Upper lobe of left lung (tissue), 6 donors: Measurements from ENCODE around the gene PEX14. TPM values are rescaled to one million over a fixed set of nuclear protein-coding genes. Genes with fewer than 3 reads are reported as not detected.

Experiments
- ATAC-seq, 2 donors: fragments of 200-7000 bp; cut with Tn5 transposase; one replicate each; pipeline ENCODE4 v1.9.1; 2022; ENCODE audit warnings: mild to moderate bottlenecking in 2 of 2, moderate library complexity in 2 of 2; ENCODE audit not compliant: low FRiP score in 2 of 2
- DNase-seq, 2 donors: peaks; one replicate each; pipeline ENCODE4 v3.0.0-alpha.2; 2019 to 2020
- H3K27ac ChIP-seq, 4 donors: fragments of 200-600 bp; sonication (generic); one replicate each; pipeline ENCODE4 v1.5.1; 2016 to 2019
- H3K27me3 ChIP-seq, 4 donors: fragments of 200-600 bp; sonication (generic); one replicate each; pipeline ENCODE4 v1.5.1; 2017 to 2019
- H3K36me3 ChIP-seq, 4 donors: fragments of 200-600 bp; sonication (generic); one replicate each; pipeline ENCODE4 v1.5.1; 2016 to 2019
- H3K4me1 ChIP-seq, 4 donors: fragments of 200-600 bp; sonication (generic); one replicate each; pipeline ENCODE4 v1.5.1; 2018 to 2019
- H3K4me3 ChIP-seq, 4 donors: fragments of 200-600 bp; sonication (generic); one replicate each; pipeline ENCODE4 v1.5.1; 2017 to 2019; ENCODE audit warnings: mild to moderate bottlenecking in 2 of 4, moderate library complexity in 1 of 4
- H3K9me3 ChIP-seq, 4 donors: fragments of 200-600 bp; sonication (generic); one replicate each; pipeline ENCODE4 v1.5.1; 2018 to 2019
- EP300 ChIP-seq, 4 donors: sonication (generic); formaldehyde crosslinking; IDR thresholded peaks; one replicate each; pipeline ENCODE4 v1.5.1; 2017; ENCODE audit warnings: antibody characterized with exemption in 4 of 4, control low read depth in 2 of 4
- POLR2A ChIP-seq, 4 donors: fragments of 450-650 bp; IDR thresholded peaks; one replicate each; pipeline ENCODE4 v1.5.1; 2016 to 2017; ENCODE audit warnings: antibody characterized with exemption in 4 of 4, mild to moderate bottlenecking in 2 of 4
- POLR2AphosphoS5 ChIP-seq, 2 donors: sonication (generic); formaldehyde crosslinking; IDR thresholded peaks; one replicate each; pipeline ENCODE4 v1.5.1; 2017; ENCODE audit warnings: antibody characterized with exemption in 2 of 2
- WGBS, 2 donors: methylation state at CpG; one replicate each; pipeline ENCODE4 v1.1.5; 2017 to 2018; 5-methylcytosine and 5-hydroxymethylcytosine counted together
- total RNA-seq, 6 donors: library from RNA; depleted of rRNA in 4 of 6; stranded (reverse); fragments of >200 nt in 4 of 6; gene quantifications; one replicate each; pipeline versions ENCODE4 v1.1.0 to v1.2.1, GENCODE V29; 2016 to 2021
- TF ChIP-seq, protein P1 (sequence below), 6 experiments: fragments of 450-650 bp in 4 of 6; fragments of 200-600 bp in 2 of 6; sonication (generic) in 2 of 6; IDR thresholded peaks; one replicate each; pipeline ENCODE4 v1.5.1; 2016 to 2019; ENCODE audit warnings: antibody characterized with exemption in 6 of 6
- donor health status: DM: no; HTN: no; CAD: no; lungs with moderate emphysema.
- donor health status: DM: no; HTN: yes; CAD: no; lungs with severe emphysema.

The PEX14 gene
- total RNA-seq, 6 donors from 2014 or later: 21.2 to 43.0 (median 29.9) TPM

DNA sequence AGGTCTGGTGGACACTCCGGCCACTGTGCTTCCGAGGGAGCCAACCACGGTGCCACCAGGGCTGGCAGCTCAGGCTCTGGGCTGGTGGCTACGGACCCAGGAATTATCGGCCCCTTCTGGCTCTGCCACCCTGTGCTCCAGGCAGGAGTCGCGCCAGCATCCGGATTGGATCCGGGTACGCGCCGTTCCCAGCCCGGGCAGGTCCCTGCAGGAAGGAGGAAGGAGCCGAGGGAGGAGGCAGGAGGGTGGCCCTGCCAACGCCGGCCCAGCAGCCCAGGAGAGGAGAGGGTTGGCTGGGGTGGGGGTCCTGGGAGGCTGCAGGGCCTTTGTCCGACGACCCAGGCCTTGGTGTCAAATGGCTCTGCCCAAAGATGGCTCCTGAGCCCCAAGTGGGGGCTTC lies 161.2 kb downstream of the PEX14 start:
- peak; percentile 51 to 83 for DNase-seq
- Histone ChIP-seq H3K4me1 (peaks cover 32 to 63% (median 40%) of the 10 kb centered on the region in 4 donors), H3K4me3 (peak overlapping the region in 2 of 4 donors; percentile 4 to 28), H3K9me3 (no peaks in the 10 kb centered on the region), H3K27ac (peak overlapping the region; percentile 85 to 89 (median 87)), H3K27me3 (no peaks in the 10 kb centered on the region), H3K36me3 (peaks cover 0 to 34% (median 18%) of the 10 kb centered on the region in 4 donors)
- 50% methylated on average over 18 of the region's 18 CpGs; no CpG with 5 or more reads in 1 of the 2 donors for WGBS, 2 donors
- peak in 1 of 2 donors; percentile 44 for ATAC-seq
- TF ChIP-seq POLR2A (IDR thresholded peaks at IDR 0.05) (no peak), POLR2AphosphoS5 (IDR thresholded peaks at IDR 0.05) (peak; percentile 44 to 76), EP300 (IDR thresholded peaks at IDR 0.05) (peak in 2 of 4 donors; percentile 88 to 92)
- TF ChIP-seq, protein P1, sequence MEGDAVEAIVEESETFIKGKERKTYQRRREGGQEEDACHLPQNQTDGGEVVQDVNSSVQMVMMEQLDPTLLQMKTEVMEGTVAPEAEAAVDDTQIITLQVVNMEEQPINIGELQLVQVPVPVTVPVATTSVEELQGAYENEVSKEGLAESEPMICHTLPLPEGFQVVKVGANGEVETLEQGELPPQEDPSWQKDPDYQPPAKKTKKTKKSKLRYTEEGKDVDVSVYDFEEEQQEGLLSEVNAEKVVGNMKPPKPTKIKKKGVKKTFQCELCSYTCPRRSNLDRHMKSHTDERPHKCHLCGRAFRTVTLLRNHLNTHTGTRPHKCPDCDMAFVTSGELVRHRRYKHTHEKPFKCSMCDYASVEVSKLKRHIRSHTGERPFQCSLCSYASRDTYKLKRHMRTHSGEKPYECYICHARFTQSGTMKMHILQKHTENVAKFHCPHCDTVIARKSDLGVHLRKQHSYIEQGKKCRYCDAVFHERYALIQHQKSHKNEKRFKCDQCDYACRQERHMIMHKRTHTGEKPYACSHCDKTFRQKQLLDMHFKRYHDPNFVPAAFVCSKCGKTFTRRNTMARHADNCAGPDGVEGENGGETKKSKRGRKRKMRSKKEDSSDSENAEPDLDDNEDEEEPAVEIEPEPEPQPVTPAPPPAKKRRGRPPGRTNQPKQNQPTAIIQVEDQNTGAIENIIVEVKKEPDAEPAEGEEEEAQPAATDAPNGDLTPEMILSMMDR (IDR thresholded peaks at IDR 0.05): no peak

DNA sequence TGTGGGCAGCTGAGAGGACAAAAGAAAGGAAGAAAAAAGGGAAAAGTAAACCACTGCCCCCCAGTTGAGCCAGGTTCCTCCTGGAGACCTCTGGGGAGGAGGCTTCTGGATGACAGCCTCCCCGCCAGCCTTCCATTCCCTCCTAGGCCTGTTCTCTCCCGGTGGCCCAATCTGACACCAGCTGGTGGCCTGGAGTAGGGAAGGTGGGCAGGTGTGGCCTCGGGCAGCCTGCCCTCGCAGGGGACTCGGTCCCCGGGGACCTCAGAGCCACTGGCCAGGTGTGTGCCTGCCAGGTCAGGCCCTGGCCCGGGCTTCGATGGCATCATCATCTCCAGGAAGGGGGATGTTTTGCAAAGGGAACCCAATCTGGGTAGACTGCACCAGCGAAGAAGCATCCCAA lies 162.7 kb downstream of the PEX14 start:
- ATAC-seq: no peak
- Histone ChIP-seq H3K4me1 (peaks cover 41 to 69% (median 43%) of the 10 kb centered on the region in 4 donors), H3K36me3 (peaks cover 0 to 46% (median 29%) of the 10 kb centered on the region in 4 donors), H3K27ac (peak overlapping the region; percentile 22 to 88 (median 61)), H3K9me3 (no peaks in the 10 kb centered on the region), H3K27me3 (no peaks in the 10 kb centered on the region), H3K4me3 (no peak overlapping the region)
- no peak for TF ChIP-seq POLR2AphosphoS5 (IDR thresholded peaks at IDR 0.05)
- no peak for TF ChIP-seq POLR2A (IDR thresholded peaks at IDR 0.05)
- TF ChIP-seq EP300 (IDR thresholded peaks at IDR 0.05): no peak
- TF ChIP-seq, protein P1 (IDR thresholded peaks at IDR 0.05): no peak
- 81 to 91% methylated on average over 9 of the region's 9 CpGs for WGBS, 2 donors
- DNase-seq: no peak

DNA sequence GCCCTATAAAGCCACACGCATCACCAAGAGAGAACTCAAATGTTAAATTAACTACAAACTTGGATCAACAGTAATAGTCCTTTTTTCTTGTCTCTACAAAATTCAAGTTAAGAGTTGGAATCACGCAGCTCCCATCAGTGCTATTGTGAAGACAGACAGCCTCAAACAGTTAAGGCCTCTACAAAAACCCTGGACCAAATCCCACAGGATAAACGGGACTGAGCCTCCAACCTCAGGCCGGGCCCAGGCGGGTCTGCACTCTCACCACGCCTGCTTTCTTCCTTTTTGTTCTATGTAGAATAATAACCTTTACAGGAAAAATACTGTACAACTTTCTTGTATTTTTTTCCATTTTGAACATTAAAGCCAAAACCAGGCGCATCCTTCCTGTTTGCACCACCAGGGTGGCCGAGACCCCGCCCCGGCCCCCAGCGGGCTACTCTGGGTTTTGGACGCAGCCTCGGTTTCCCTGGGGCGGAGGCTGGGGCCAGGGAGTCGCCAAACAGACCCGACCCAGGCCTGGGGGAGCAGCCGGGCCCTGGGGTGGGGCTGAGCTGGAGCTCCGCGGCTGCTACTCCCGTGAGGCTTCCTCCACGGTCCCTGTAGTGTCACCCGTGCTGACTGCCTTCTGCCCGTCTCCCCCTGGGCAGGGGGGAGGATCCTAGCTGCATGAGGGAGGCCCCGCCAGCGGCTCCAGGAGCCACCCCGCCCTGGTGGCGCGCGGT lies 163.2 kb downstream of the PEX14 start:
- TF ChIP-seq POLR2A (IDR thresholded peaks at IDR 0.05) (no peak), EP300 (IDR thresholded peaks at IDR 0.05) (no peak), POLR2AphosphoS5 (IDR thresholded peaks at IDR 0.05) (no peak)
- TF ChIP-seq, protein P1 (IDR thresholded peaks at IDR 0.05): no peak

DNA sequence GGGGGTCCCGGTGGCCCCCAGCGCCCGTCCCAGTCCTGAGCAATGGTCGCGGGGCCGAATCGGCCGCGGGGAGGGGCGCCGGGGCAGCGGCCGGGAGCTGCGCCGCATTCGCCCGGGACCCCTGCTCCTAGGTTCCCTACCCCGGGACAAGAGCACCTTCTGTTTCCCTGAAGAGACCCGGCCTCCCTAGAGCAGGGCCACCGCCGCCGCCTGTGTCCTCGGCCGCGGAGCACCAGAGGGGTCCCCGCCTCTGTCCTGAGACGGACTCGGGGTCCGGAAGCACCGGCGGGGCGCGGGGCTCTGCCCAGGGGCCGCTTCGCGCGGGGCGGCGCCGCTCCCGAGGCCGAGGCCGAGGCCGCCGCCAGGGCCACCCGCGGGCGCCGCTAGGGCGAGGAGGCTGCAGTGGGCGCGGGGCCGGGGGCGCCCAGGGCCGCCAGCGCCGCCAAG lies 163.8 kb downstream of the PEX14 start:
- DNase-seq: peak in 1 of 2 donors; percentile 82
- peak overlapping the region in 3 of 4 donors; percentile 8 to 15 (median 13) for H3K4me3 ChIP-seq
- peaks cover 43 to 81% (median 49%) of the 10 kb centered on the region in 4 donors for H3K4me1 ChIP-seq
- ATAC-seq: no peak
- peaks cover 0 to 56% (median 40%) of the 10 kb centered on the region in 4 donors for H3K36me3 ChIP-seq
- no peaks in the 10 kb centered on the region for H3K27me3 ChIP-seq
- peak overlapping the region; percentile 19 to 88 (median 61) for H3K27ac ChIP-seq
- TF ChIP-seq POLR2AphosphoS5 (IDR thresholded peaks at IDR 0.05) (no peak), EP300 (IDR thresholded peaks at IDR 0.05) (no peak), POLR2A (IDR thresholded peaks at IDR 0.05) (no peak)
- TF ChIP-seq, protein P1 (IDR thresholded peaks at IDR 0.05): no peak
- WGBS, 2 donors: 78% methylated on average over 33 of the region's 57 CpGs; no CpG with 5 or more reads in 1 of the 2 donors
- H3K9me3 ChIP-seq: no peaks in the 10 kb centered on the region

More for the DNA sequence above, 163.2 kb downstream of the PEX14 start:
- H3K27ac ChIP-seq: peak overlapping the region; percentile 19 to 88 (median 61)
- 58 to 71% methylated on average over 17 to 28 of the region's 29 CpGs for WGBS, 2 donors
- DNase-seq: no peak
- H3K36me3 ChIP-seq: peaks cover 0 to 50% (median 35%) of the 10 kb centered on the region in 4 donors
- H3K4me1 ChIP-seq: peaks cover 43 to 75% (median 46%) of the 10 kb centered on the region in 4 donors
- H3K9me3 ChIP-seq: no peaks in the 10 kb centered on the region
- peak overlapping the region in 3 of 4 donors; percentile 8 to 15 (median 13) for H3K4me3 ChIP-seq
- no peak for ATAC-seq
- H3K27me3 ChIP-seq: no peaks in the 10 kb centered on the region
